ENCODE results near the gene LRP1B. TPM values are rescaled to one million over a fixed set of nuclear protein-coding genes. Genes with fewer than 3 reads are reported as not detected.

Gene LRP1B
- total RNA-seq, 2 donors from 2014 or later: 0.79 to 1.8 TPM

- no peak overlapping the region for H3K27ac ChIP-seq (ENCODE audit: low read depth, low read length)
Measured at GRCh38 chr2:141519906-141520305, 610.9 kb downstream of the LRP1B start.

GRCh38 chr2:141517852-141518421 lies 612.9 kb downstream of the LRP1B start:
- Histone ChIP-seq H3K27ac (ENCODE audit: low read depth, low read length) (no peak overlapping the region), H3K9me3 (ENCODE audit: control insufficient read depth, low read length) (no peaks in the 10 kb centered on the region), H3K36me3 (ENCODE audit: control insufficient read depth, insufficient read depth, low read length) (no peaks in the 10 kb centered on the region), H3K27me3 (ENCODE audit: control insufficient read depth, insufficient read depth, low read length, poor library complexity, severe bottlenecking) (no peaks in the 10 kb centered on the region), H3K9ac (ENCODE audit: extremely low read depth, low read length, poor library complexity, severe bottlenecking) (no peak overlapping the region), H3K4me1 (ENCODE audit: control insufficient read depth, insufficient read depth, low read length) (no peaks in the 10 kb centered on the region), H3K4me3 (ENCODE audit: low read length) (no peak overlapping the region)
- H3K4me1 Mint-ChIP-seq: no peaks in the 10 kb centered on the region
- H3K27ac Mint-ChIP-seq: no peak overlapping the region
- no peaks in the 10 kb centered on the region for H3K27me3 Mint-ChIP-seq (ENCODE audit: insufficient read depth)
- H3K9me3 Mint-ChIP-seq: no peaks in the 10 kb centered on the region
- DNase-seq: no peak
- TF ChIP-seq CTCF (conservative IDR thresholded peaks at IDR 0.05): no peak
- 90 to 100% methylated on average over 1 of the region's 2 CpGs for WGBS, 2 experiments (ENCODE audit: insufficient coverage in 1 of 2, insufficient read length in 1 of 2)
- H3K36me3 Mint-ChIP-seq (ENCODE audit: low read depth): no peaks in the 10 kb centered on the region
- no peak overlapping the region for H3K4me3 Mint-ChIP-seq

More at GRCh38 chr2:141519906-141520305, 610.9 kb downstream of the LRP1B start:
- Histone ChIP-seq H3K4me1 (ENCODE audit: control insufficient read depth, insufficient read depth, low read length) (no peaks in the 10 kb centered on the region), H3K9ac (ENCODE audit: extremely low read depth, low read length, poor library complexity, severe bottlenecking) (no peak overlapping the region), H3K4me3 (ENCODE audit: low read length) (no peak overlapping the region), H3K36me3 (ENCODE audit: control insufficient read depth, insufficient read depth, low read length) (no peaks in the 10 kb centered on the region), H3K27me3 (ENCODE audit: control insufficient read depth, insufficient read depth, low read length, poor library complexity, severe bottlenecking) (no peaks in the 10 kb centered on the region), H3K9me3 (ENCODE audit: control insufficient read depth, low read length) (no peaks in the 10 kb centered on the region)
- H3K4me3 Mint-ChIP-seq: no peak overlapping the region
- TF ChIP-seq CTCF (conservative IDR thresholded peaks at IDR 0.05): no peak
- H3K36me3 Mint-ChIP-seq (ENCODE audit: low read depth): no peaks in the 10 kb centered on the region
- no peaks in the 10 kb centered on the region for H3K27me3 Mint-ChIP-seq (ENCODE audit: insufficient read depth)
- no peaks in the 10 kb centered on the region for H3K4me1 Mint-ChIP-seq
- H3K27ac Mint-ChIP-seq: no peak overlapping the region
- no peak for DNase-seq
- no peaks in the 10 kb centered on the region for H3K9me3 Mint-ChIP-seq
- 87 to 100% methylated on average over 2 of the region's 2 CpGs for WGBS, 2 experiments (ENCODE audit: insufficient coverage in 1 of 2, insufficient read length in 1 of 2)

GRCh38 chr2:141517180-141517851 lies 613.5 kb downstream of the LRP1B start:
- WGBS, 2 experiments (ENCODE audit: insufficient coverage in 1 of 2, insufficient read length in 1 of 2): 79 to 100% methylated on average over 1 to 2 of the region's 5 CpGs
- H3K27ac ChIP-seq (ENCODE audit: low read depth, low read length): no peak overlapping the region
- no peak for TF ChIP-seq CTCF (conservative IDR thresholded peaks at IDR 0.05)
- no peak for DNase-seq
- H3K9me3 ChIP-seq (ENCODE audit: control insufficient read depth, low read length): no peaks in the 10 kb centered on the region
- H3K4me3 ChIP-seq (ENCODE audit: low read length): no peak overlapping the region
- no peaks in the 10 kb centered on the region for H3K36me3 ChIP-seq (ENCODE audit: control insufficient read depth, insufficient read depth, low read length)
- no peaks in the 10 kb centered on the region for H3K4me1 ChIP-seq (ENCODE audit: control insufficient read depth, insufficient read depth, low read length)
- Mint-ChIP-seq H3K27me3 (ENCODE audit: insufficient read depth) (no peaks in the 10 kb centered on the region), H3K4me3 (no peak overlapping the region), H3K9me3 (no peaks in the 10 kb centered on the region), H3K4me1 (no peaks in the 10 kb centered on the region), H3K36me3 (ENCODE audit: low read depth) (no peaks in the 10 kb centered on the region), H3K27ac (no peak overlapping the region)
- no peak overlapping the region for H3K9ac ChIP-seq (ENCODE audit: extremely low read depth, low read length, poor library complexity, severe bottlenecking)
- H3K27me3 ChIP-seq (ENCODE audit: control insufficient read depth, insufficient read depth, low read length, poor library complexity, severe bottlenecking): no peaks in the 10 kb centered on the region
